ENCODE results near the gene AKR1E2.
A peak's percentile ranks its signal among the peaks of the same experiment; 100 is the strongest.

AKR1E2 gene

GRCh38 chr10:4849555-4850242 lies 23.7 kb downstream of the AKR1E2 start:
- H4K20me1 ChIP-seq (ENCODE audit: insufficient read depth, low read length, poor library complexity, severe bottlenecking) = no peaks in the 10 kb centered on the region
- H2AFZ ChIP-seq (ENCODE audit: low read length) = peak overlapping the region; percentile 79
- no peaks in the 10 kb centered on the region for H3K27me3 ChIP-seq (ENCODE audit: insufficient read depth, low read length, poor library complexity, severe bottlenecking)
- H3F3A ChIP-seq (ENCODE audit: low read depth) = no peaks in the 10 kb centered on the region
- TF ChIP-seq CTCF (conservative IDR thresholded peaks at IDR 0.05; ENCODE audit: low read length) = peak; percentile 100
- TF ChIP-seq EZH2phosphoT487 (IDR thresholded peaks at IDR 0.05; ENCODE audit: borderline replicate concordance) = no peak
- H3K79me2 ChIP-seq (ENCODE audit: insufficient read depth, low read length) = no peaks in the 10 kb centered on the region
- no peaks in the 10 kb centered on the region for H3K9me2 ChIP-seq (replicated peaks; ENCODE audit: low read depth, low read length)
- H3K36me3 ChIP-seq (ENCODE audit: insufficient read depth, low read length) = no peaks in the 10 kb centered on the region
- H3K4me3 ChIP-seq (ENCODE audit: low read length, poor library complexity, severe bottlenecking) = peak overlapping the region; percentile 53
- H3K4me2 ChIP-seq (ENCODE audit: low read depth, low read length, poor library complexity, severe bottlenecking) = peak overlapping the region; percentile 58
- peaks cover 5% of the 10 kb centered on the region for H3K4me1 ChIP-seq (ENCODE audit: insufficient read depth, low read length, poor library complexity, severe bottlenecking)
- peak overlapping the region; percentile 24 for H3K9ac ChIP-seq (ENCODE audit: low read depth, low read length, poor library complexity, severe bottlenecking)
- no peaks in the 10 kb centered on the region for H3K9me3 ChIP-seq (ENCODE audit: insufficient read depth, low read depth, low read length)

GRCh38 chr10:4850397-4850796 lies 24.4 kb downstream of the AKR1E2 start:
- no peaks in the 10 kb centered on the region for H3K79me2 ChIP-seq (ENCODE audit: insufficient read depth, low read length)
- no peaks in the 10 kb centered on the region for H4K20me1 ChIP-seq (ENCODE audit: insufficient read depth, low read length, poor library complexity, severe bottlenecking)
- no peak overlapping the region for H3K4me3 ChIP-seq (ENCODE audit: low read length, poor library complexity, severe bottlenecking)
- peak overlapping the region; percentile 79 for H2AFZ ChIP-seq (ENCODE audit: low read length)
- no peaks in the 10 kb centered on the region for H3K27me3 ChIP-seq (ENCODE audit: insufficient read depth, low read length, poor library complexity, severe bottlenecking)
- H3K4me1 ChIP-seq (ENCODE audit: insufficient read depth, low read length, poor library complexity, severe bottlenecking) = peaks cover 5% of the 10 kb centered on the region
- no peak overlapping the region for H3K9ac ChIP-seq (ENCODE audit: low read depth, low read length, poor library complexity, severe bottlenecking)
- H3F3A ChIP-seq (ENCODE audit: low read depth) = no peaks in the 10 kb centered on the region
- no peaks in the 10 kb centered on the region for H3K9me2 ChIP-seq (replicated peaks; ENCODE audit: low read depth, low read length)
- TF ChIP-seq EZH2phosphoT487 (IDR thresholded peaks at IDR 0.05; ENCODE audit: borderline replicate concordance) (no peak), CTCF (conservative IDR thresholded peaks at IDR 0.05; ENCODE audit: low read length) (no peak)
- H3K36me3 ChIP-seq (ENCODE audit: insufficient read depth, low read length) = no peaks in the 10 kb centered on the region
- H3K4me2 ChIP-seq (ENCODE audit: low read depth, low read length, poor library complexity, severe bottlenecking) = no peak overlapping the region
- no peaks in the 10 kb centered on the region for H3K9me3 ChIP-seq (ENCODE audit: insufficient read depth, low read depth, low read length)

- Histone ChIP-seq H3K36me3 (ENCODE audit: insufficient read depth, low read length) (no peaks in the 10 kb centered on the region), H3K27me3 (ENCODE audit: insufficient read depth, low read length, poor library complexity, severe bottlenecking) (no peaks in the 10 kb centered on the region)
Observed at GRCh38 chr10:4851176-4851575, 25.2 kb downstream of the AKR1E2 start.

More at GRCh38 chr10:4851176-4851575, 25.2 kb downstream of the AKR1E2 start:
- H3K4me2 ChIP-seq (ENCODE audit: low read depth, low read length, poor library complexity, severe bottlenecking) = no peak overlapping the region
- no peak overlapping the region for H2AFZ ChIP-seq (ENCODE audit: low read length)
- no peaks in the 10 kb centered on the region for H3K9me3 ChIP-seq (ENCODE audit: insufficient read depth, low read depth, low read length)
- H3F3A ChIP-seq (ENCODE audit: low read depth) = no peaks in the 10 kb centered on the region
- no peaks in the 10 kb centered on the region for H3K79me2 ChIP-seq (ENCODE audit: insufficient read depth, low read length)
- TF ChIP-seq EZH2phosphoT487 (IDR thresholded peaks at IDR 0.05; ENCODE audit: borderline replicate concordance) (no peak), CTCF (conservative IDR thresholded peaks at IDR 0.05; ENCODE audit: low read length) (no peak)
- no peak overlapping the region for H3K4me3 ChIP-seq (ENCODE audit: low read length, poor library complexity, severe bottlenecking)
- no peak overlapping the region for H3K9ac ChIP-seq (ENCODE audit: low read depth, low read length, poor library complexity, severe bottlenecking)
- no peaks in the 10 kb centered on the region for H3K9me2 ChIP-seq (replicated peaks; ENCODE audit: low read depth, low read length)
- H3K4me1 ChIP-seq (ENCODE audit: insufficient read depth, low read length, poor library complexity, severe bottlenecking) = peaks cover 5% of the 10 kb centered on the region
- H4K20me1 ChIP-seq (ENCODE audit: insufficient read depth, low read length, poor library complexity, severe bottlenecking) = no peaks in the 10 kb centered on the region
